ENCODE results near the gene NRP1.
A peak's percentile ranks its signal among the peaks of the same experiment; 100 is the strongest.

NRP1 gene

DNA sequence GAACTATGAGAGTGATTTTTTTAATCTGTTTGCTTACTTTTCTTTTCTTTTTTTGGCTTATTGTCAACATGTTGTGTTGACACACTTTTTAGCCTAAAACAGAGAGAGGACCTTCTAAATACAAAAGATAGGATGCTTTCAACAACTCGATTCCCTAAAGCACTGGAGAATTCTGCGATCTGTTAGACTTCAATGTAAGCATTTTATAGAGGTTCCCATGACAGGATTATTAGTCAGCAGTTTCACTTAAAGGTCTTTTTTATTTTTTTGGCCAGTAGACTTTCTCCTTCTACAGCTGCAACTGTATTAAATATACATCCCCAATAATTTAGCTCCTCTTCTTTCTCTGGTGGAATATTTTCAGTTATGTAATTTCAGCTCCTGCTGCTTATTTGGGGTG lies 12.7 kb upstream of the NRP1 start:
- no peak for DNase-seq

DNA sequence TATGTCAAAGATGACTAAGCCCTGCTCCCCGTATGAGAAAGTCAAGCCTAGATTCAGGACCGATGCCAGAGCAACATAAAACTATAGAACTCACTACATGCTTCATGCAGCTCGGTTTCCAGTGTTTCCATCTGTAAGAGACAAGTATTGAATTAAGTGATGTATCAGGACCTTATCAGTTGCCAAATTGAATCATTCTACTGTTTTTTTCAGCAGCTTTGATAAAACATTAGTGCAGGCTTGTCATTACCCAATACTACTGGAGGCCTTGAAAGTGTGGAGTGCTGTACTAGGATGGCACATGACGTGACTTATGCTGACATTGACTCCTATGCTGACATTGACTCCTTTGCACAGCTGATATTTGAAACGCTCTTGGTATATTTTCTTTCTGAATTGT lies 10.8 kb upstream of the NRP1 start:
- no peak for DNase-seq

DNA sequence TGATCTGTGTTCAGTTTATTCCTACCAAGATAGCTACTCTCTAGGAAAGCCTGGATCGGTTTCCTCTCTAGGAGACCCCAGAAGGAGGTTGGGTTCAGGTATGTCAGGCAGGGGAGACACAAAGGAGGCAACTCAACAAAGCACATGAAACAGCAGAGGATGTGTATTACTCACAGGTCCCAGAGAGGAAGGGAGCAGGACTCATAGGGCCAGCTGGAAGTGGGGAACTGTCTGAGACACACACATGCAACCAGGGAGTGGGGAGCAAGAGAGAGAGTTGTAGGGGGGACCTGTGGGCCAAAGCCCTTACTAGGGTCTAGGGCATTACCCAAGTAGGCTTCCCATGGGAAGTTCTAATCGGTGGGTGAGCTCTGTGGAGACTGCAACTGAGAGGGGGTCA lies 10.2 kb upstream of the NRP1 start:
- DNase-seq = no peak

DNA sequence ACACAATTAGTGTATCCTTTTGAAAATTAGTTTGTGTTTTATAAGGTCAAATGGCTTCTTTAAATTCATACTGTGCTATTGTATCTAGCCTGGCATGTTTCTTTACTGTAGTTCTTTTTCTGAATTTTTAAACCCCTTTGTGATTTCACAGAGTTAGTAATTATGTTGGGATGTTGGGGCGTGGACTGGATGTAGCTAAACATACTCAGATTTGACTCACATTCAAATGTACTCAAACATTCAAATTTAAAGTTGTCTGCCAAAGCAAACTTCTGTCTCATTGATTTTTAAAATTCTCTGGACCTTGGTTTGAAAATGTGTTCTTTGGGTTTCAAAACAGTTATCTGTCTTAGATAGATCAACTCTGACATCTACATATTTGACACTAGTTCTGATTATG lies 7.2 kb upstream of the NRP1 start:
- no peak for DNase-seq

DNA sequence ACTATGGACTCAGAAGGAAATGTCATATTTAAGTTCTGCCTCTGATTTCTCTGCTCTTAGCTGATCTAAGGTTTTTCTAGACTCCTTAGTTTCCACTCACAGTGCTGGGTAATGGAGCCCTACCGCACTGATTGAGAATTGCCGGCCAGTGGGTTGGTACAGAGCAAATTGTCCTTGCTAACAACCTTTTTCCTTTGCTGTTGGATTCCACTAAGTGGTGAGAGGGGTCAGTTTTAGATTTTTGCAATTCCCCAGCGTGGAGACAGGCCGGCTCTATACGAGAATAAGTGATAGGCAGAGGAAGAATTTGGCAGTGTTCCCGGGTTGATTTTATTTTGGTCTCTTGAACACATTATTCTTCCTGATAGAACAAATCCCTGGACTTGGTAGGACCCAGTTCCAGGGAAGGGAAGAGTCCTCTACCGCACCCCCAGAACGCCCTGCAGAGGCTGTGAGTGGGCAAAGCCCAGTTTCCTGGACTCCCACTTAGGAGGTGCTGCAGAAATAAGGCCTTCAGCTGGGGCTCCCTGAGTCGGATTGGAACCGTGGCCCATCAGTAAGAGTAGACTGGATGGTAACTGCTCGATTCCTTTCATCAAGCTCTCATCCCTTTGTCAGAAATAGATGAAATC lies 3.0 kb upstream of the NRP1 start:
- no peak for DNase-seq

DNA sequence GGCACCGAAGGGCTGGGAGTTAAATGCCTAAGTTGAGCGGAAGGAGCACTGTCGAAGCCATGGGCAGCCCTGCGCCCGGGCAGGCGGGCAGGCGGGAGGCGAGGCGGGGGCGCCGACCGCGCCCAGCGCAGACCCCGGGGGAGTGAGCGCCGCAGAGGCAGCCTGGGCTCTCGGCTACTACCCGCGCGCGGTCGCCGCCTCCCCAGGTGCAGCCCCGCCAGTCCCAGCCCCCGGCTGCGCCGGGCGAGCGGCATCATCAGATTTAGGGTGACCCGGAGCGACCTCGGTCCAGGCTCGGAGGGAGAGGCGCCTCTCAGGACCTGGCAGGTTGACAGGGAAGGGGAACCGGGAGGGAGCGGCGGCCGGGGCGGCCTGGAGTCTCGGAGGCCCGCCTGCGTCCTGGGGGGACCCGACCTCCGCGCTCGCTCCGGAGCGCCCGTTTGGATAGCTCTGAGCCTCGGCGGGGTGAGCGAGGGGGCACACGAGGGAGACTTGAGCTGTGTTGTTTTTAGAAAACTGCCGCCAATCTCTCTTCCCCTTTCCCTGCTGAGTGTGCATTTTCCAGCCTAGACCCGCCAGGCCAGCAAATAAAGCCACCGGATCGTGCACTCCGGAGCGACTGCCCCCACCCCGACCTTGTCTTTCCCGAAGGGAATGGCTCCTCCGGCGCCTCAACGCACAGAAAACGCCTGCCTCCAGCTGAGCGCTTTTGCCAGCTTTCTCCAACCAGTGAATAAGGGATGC lies 2.3 kb upstream of the NRP1 start:
- DNase-seq = no peak

DNA sequence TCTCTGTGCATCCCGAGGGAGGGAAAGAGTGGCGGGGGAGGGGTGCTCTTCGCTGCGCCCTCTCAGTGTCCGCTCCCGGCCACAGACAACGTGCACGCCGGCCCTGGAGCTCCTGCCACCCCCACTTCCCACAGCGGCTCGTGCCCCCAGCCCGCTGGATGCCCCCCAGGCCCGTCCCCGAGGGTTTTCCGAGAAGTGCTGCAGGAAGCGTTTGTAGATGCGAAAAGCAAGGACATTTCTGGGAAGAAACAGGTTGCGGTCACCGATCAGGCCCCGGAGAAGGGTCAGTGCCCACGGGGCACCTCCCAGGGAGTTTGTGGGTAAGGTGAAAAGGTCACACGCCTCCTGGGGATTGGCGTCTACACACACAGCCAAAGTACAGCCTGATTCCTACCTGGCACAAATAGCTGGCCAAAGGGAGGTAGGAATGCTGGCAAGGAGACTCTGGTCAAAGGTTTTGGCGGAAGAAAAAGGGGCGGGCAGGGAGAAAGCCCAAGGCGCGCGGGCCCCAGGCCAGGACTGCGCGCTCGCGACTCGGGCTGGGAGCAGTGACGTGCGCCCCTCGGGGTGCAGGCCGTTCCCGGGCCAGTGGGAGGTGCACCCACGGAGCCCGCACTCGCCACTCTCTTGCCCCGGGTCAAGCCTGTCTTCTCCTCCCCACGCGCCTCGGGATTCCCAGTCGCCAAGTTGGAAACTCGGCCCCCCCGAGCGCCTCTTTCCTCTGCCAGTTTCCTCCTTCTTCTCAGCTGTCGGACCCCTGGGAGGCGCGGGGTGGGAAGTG lies 1.5 kb upstream of the NRP1 start:
- no peak for DNase-seq

DNA sequence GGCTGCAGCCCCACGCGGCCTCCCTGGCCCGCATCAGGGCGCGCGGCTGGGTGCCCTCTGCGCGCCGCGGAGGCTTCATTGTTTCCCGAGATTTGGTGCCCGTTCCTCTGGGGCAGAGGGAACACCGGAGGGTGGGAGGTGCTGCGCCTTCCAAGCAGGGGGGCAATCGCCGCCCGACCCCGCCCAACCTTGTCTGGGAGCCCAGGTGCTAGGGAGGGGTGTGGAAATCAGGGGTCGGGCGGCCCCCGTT lies 1.0 kb upstream of the NRP1 start:
- no peak for DNase-seq

DNA sequence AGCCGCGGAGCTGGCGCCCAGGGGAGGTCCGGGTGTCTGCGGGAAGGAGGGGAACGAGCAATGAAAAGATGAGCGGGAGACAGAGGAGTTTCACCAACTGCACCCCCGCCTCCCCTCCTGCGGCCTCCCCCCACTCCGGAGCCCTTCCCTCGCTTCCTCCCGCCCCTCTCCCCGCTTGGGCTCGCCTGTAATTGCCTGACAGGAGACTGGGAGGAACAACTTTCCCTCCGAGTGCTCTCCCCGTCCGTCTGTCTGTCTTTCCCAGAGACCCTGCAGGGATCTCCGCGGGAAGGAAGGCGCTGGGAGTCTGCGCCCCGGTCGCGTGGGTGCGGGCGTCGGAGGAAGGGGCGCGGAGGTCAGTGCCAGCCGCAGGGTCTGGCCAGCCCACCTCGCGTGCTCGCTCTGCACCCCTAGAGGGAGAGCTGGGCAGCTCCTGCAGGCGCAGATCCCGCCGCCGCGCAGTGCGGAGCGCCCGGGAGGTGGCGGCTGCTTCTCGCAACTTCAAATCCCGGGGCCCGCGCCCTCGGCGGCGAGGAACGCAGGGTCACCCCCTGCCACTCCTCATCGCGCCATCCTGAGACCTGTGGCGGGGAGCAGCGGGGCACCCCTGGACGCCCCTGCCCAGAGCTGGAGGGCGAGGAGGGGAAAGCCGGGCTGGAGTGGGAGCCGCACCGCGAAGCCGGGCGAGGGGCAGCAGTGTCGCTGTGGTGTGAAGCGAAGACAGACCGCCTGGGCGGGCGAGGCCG lies 511 bp upstream of the NRP1 start:
- peak in 1 of 2 experiments; percentile 69 for DNase-seq

DNA sequence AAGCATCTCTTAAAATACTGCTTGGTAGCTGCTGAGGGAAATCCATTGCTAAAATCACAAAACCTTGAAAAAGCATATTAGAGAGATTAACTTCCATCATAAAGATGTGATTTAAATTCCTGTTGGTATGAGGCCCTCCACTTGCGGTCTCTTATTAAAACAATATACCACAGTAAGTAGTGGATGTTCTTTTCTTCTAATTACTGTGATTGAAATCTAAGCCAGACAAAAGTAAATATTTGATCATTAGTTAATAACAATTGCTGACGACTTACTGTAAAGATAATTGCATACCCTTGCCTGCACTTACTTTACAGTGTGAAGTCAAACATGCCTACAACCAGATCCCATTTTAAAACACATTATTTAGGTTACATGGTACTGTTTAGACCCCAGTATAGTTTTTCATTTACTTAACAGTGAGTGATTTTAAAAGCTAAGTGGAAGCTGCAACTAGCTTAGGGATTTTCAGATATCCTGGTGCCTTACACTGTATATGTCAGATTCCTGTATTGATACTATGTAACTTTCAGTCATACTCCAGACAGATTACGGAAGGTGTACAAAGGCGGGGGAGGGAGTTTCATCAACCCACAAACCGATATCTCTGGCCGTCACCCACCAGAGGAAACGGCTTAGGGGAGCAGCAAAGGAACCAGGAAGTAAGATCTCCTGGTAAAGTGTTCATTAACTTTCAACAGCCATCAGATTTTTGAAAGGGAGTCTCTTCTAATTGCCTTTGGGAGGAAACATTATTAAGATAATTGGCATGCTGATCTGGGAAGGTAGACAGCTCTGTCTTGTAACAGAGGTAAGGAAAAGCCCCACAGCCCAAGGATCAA lies 986 bp downstream of the NRP1 start:
- no peak for DNase-seq

DNA sequence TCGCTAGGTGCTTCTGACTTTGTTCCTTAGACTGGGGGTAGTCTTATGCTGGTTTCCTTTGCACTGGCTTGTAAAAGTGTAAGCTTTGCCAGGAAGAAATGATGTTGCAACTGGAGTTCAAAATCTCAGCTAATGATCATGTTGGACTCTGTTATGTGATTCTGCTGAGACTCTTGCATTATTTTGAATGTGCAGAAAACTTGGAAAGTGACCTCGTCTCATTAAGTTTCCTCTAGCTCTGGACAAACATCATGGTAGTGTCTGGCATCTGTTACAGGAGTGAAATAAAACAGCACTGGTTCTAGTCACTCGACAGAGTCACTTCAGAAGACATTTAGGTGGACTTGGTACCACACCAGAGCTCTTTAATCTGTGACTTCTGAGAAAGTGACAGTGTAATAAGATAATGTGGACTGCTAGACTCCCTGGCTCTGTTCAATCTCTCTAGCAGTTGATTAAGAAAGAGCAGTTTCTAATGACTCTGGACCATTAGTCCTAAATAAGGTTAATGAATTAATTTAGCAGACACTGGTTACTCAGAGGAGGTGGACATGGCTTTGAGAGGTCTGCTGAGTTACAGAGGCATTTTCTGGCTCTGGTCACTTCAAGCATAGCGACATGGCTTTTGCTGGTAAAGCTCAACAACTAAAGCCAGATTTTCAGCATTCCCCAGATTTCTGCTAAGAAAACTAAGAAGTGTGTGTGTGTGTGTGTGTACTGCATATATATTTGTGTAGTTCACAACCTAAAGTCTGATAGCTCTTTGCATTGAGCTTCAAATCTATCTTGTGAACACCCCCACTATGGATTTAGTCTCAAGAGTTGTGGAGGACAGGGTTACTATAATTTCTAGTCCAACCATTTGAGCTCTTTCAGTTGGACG lies 2.0 kb downstream of the NRP1 start:
- DNase-seq = no peak

DNA sequence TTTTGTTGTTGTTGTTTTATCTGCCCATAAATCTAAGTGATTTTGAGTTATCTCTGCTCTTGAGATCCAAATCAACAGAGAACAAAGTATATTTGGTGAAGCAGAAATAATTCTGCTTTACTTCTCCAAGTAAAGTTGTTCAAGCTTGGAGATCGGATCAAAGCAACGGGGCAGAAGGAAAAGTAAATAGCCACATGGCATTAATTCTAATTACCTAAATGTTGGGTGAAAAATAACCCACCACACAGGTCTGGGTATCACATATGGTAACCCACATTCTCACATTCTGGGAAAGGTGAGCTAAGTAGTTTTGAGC lies 3.1 kb downstream of the NRP1 start:
- DNase-seq = no peak

DNA sequence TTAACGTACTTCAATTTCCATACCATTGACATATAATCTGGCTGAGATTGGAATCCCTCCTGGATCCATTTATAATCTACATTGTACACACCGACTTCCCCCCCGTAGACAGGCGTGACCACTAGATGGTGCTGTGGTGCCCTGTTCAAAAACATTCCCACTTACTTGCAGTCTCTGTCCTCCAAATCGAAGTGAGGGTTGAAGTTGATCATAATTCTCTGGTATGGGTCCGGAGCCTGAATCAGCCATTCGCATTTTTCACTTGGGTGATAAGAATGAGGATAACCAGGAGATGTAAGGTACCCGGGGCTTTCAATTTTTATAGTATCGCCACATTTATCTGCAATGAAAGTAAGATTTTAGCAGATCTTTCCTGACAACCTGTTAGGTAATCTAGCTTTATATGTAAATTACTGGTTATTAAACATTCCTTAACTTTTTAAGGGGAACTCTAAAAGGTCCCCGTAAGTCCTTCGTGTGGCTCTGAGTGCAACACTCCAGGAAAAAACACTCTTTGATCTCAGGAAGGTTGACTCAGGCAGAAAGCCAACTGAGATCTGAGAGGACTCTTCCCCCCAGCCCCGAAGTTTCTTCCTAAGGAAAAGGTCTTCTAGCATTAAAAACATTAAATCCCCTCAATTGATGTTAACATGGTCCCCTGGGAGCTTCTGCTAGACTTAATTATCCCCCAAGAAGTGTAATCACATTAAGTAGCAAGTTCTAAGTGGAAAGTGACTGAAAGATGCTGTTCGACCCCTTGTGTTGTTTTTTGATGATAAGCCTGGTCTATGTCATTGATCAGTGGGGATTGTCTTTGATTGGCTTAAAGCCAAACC lies 3.7 kb downstream of the NRP1 start:
- peak; percentile 42 to 84 for DNase-seq

DNA sequence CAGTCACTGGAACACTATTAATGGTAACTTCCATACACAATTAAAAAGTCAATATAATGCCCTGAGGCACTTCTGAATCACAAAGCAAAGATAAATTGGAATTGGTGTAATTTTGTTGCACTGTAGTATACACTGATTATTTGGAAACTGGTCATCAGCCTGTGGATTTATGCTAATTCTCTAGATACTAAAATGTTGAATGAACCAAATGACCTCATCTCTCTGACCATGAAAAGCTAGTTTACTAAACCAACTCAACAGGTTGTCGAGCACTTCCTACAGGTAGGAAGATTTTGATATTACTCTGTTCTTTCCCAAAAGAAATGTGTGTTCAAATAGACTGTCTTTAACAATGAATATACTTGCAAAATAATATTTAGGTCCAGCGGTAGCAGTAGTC lies 5.3 kb downstream of the NRP1 start:
- DNase-seq = no peak

DNA sequence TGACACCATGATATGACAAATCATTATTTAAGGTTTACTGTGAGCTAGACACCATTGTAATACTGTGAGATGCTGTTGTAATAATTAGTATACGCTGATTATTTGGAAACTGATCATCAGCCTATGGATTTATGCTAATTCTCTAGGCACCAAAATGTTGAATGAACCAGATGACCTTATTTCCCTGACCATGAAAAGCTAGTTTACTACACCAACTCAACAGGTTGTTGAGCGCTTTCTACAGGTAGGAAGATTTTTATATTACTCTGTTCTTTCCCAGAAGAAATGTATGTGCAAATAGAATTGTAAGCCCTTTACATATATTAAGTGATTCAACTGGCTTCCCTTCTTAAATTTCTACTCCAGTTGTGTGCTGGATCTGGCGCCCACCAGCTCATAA lies 6.2 kb downstream of the NRP1 start:
- DNase-seq = no peak

DNA sequence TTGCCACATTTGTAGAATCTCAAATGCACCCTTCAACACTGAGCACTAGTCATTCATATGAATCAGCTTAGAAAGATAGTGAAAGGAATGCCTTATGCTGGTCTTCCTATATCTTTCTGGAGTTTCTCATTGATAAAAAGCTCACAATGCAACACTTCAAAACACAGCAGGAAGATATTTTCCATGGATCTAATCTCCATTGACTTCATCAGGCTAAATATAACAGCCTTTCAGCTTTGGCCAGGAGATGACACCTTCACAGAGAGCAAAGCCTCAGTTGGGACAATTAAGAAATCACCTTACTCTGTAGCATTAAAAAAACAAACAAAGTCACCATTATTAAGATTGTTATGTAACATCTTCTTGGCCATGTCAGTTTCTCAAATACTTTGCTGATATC lies 6.7 kb downstream of the NRP1 start:
- peak in 1 of 2 experiments; percentile 30 for DNase-seq

DNA sequence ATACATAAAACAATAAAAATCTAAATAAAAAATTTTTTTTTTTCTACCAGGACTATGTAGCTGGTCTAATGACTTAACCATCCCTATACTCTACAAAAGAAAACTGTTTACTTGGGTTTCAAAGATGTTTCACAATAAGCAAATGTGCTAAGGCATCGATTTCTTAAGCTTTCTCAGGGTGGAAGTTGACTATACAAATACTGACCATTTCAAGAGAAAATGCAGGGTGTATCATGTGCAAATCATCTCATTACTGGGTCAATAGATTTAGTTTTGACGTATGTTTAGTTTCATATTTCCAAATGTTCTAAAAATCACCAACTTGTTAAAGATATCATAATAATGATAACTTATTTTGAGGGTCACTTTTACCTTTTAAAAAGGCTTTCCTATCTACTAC lies 7.5 kb downstream of the NRP1 start:
- DNase-seq = no peak

DNA sequence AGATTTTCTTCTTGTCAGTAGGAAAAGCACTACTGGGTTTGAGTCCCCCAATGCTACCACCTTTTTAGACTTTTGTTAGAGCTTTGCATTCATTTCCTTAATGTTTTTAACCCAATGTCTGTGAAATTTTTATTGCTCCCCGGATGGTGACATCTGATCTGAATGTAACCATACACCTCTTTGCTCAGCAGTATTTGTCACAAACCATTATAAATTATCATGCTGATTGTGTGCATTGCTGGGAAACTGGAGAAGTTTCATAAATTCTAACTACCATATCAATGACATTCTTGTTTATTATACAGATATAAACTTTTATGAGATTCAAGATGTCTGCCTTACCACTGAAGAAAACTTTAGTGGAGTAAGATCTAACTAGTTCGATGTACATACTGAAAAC lies 8.5 kb downstream of the NRP1 start:
- no peak for DNase-seq

DNA sequence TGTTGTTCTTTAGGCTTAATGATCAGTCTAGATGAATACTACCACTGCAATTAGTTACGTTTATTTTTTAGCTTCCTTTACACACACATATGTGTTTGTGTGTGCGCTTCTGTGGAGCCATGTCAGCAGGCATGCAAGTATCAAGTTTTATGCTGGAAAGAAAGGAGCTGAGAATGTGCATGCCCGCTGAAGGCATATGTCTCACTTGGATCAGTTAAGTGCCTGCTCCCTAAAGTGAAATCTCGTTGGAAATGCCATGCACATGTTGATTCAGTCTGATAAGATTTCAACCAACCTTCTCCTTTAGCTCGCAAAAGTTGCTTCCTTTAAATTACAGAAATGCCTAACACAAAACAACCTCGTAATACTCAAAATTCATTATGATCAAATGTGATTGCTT lies 10.7 kb downstream of the NRP1 start:
- no peak for DNase-seq

DNA sequence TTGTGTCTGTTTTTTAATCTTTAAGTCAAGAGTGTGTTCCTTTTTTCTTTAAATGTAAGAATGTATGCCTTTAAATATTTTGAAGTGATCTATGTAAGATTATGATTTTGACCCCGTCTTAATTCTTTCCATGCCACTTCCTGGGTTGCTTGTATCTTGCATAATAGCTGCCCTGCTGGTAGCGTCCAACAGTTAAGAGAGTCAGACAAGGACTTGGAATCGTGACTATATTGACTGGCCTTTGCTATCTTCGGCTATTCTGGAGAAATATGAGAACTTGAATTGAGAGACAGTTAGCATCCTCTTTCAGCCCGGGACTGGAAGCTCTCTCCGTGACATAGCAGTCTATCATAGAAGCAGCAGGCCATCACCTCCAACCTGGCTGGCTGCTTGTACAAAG lies 13.0 kb downstream of the NRP1 start:
- no peak for DNase-seq

DNA sequence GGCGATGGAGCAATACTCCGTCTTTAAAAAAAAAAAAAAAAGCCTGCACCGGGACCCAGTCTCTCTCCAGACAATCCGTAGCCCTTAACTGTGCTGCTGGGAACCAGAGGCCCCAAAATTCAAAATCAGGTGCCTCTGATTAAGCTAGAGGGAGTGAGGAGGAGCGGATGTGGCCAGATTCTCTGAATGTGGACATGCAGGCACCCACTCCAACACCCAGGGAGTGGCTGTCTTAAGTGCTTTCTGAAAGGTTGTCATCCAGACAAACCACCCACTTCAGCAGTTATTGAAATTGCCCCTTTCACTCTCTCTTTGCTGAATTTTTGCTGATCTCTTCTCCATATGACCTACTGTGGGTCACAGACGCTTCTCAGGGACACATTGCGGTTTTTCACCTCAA lies 14.2 kb downstream of the NRP1 start:
- DNase-seq = no peak
